Suprapubic skin (tissue), 3 donors: ENCODE measurements around the gene GARIN5B.
"Not testable (repeated sequence)": the region's sequence is repeated elsewhere in the genome, so short reads cannot be mapped to it uniquely, and the experiment has no call there.

Source experiments
- CTCF ChIP-seq, 2 donors: fragments of 200-600 bp in 1 of 2; fragments of 450-650 bp in 1 of 2; sonication (generic) in 1 of 2; IDR thresholded peaks; one replicate each; pipeline ENCODE4 v1.5.1; 2016 to 2019; ENCODE audit warnings: antibody characterized with exemption in 2 of 2, mild to moderate bottlenecking in 1 of 2, moderate library complexity in 1 of 2
- POLR2A ChIP-seq, 2 donors: fragments of 450-650 bp; IDR thresholded peaks; one replicate each; pipeline ENCODE4 v1.6.1; 2017; ENCODE audit warnings: antibody characterized with exemption in 2 of 2, mild to moderate bottlenecking in 2 of 2, moderate library complexity in 2 of 2

- TF ChIP-seq CTCF, POLR2A (IDR thresholded peaks at IDR 0.05): not testable (repeated sequence)
Observed at GRCh38 chr19:55401390-55401789, 38.3 kb upstream of the GARIN5B start.
